CD4-positive, alpha-beta T cell treated with Interleukin-4 for 4 hours (primary cell): ENCODE results near the gene PRTFDC1.
"Not testable (repeated sequence)": the region's sequence is repeated elsewhere in the genome, so short reads cannot be mapped to it uniquely, and the experiment has no call there.

Source experiments
- DNase-seq: peaks from one replicate; pipeline ENCODE4 v3.0.0-alpha.2; 2020

Gene PRTFDC1

GRCh38 chr10:24952143-24952706 lies at the start of gene PRTFDC1:
Gene PRTFDC1, minus strand, starts transcription at chr10:24952606. Its CDS starts 31 bp downstream, at chr10:24952575.
- DNase-seq: no peak

- DNase-seq: no peak
These were observed 45.6 kb upstream of the PRTFDC1 start for GRCh38 chr10:24998044-24998443.

- DNase-seq: no peak
These were observed 42.7 kb upstream of the PRTFDC1 start for GRCh38 chr10:24995072-24995471.

GRCh38 chr10:24993237-24993958 lies 41.0 kb upstream of the PRTFDC1 start:
- DNase-seq: no peak

- DNase-seq: no peak
These were observed 40.2 kb upstream of the PRTFDC1 start for GRCh38 chr10:24992512-24993133.

GRCh38 chr10:24991298-24991697 lies 38.9 kb upstream of the PRTFDC1 start:
- no peak for DNase-seq

GRCh38 chr10:24989867-24990266 lies 37.5 kb upstream of the PRTFDC1 start:
- DNase-seq: no peak

- no peak for DNase-seq
These were observed 36.6 kb upstream of the PRTFDC1 start for GRCh38 chr10:24988831-24989640.

GRCh38 chr10:24984906-24985305 lies 32.5 kb upstream of the PRTFDC1 start:
- no peak for DNase-seq

- no peak for DNase-seq
These were observed 31.5 kb upstream of the PRTFDC1 start for GRCh38 chr10:24983946-24984345.

GRCh38 chr10:24983130-24983529 lies 30.7 kb upstream of the PRTFDC1 start:
- no peak for DNase-seq

- DNase-seq: no peak
These were observed 30.1 kb upstream of the PRTFDC1 start for GRCh38 chr10:24982319-24983112.

GRCh38 chr10:24981161-24981710 lies 28.8 kb upstream of the PRTFDC1 start:
- DNase-seq: no peak

GRCh38 chr10:24979685-24980084 lies 27.3 kb upstream of the PRTFDC1 start:
- DNase-seq: no peak

- no peak for DNase-seq
These were observed 22.6 kb upstream of the PRTFDC1 start for GRCh38 chr10:24974976-24975375.

- DNase-seq: no peak
These were observed 20.8 kb upstream of the PRTFDC1 start for GRCh38 chr10:24973163-24973562.

- no peak for DNase-seq
These were observed 19.0 kb upstream of the PRTFDC1 start for GRCh38 chr10:24971374-24971773.

GRCh38 chr10:24969841-24970281 lies 17.5 kb upstream of the PRTFDC1 start:
- no peak for DNase-seq

- not testable (repeated sequence) for DNase-seq
These were observed 16.5 kb upstream of the PRTFDC1 start for GRCh38 chr10:24968951-24969350.

- DNase-seq: no peak
These were observed 15.9 kb upstream of the PRTFDC1 start for GRCh38 chr10:24968349-24968748.

GRCh38 chr10:24966962-24967481 lies 14.6 kb upstream of the PRTFDC1 start:
- DNase-seq: no peak

- no peak for DNase-seq
These were observed 12.6 kb upstream of the PRTFDC1 start for GRCh38 chr10:24965051-24965450.
